GM04504 (cell line): ENCODE measurements around the gene ACSL1.
"Not testable (repeated sequence)": the region's sequence is repeated elsewhere in the genome, so short reads cannot be mapped to it uniquely, and the experiment has no call there.

Experiments
- DNase-seq: peaks from one replicate; pipeline ENCODE4 v3.0.0-alpha.2; 2012; ENCODE audit warnings: low read depth

The ACSL1 gene

GRCh38 chr4:184790826-184791225 is 34.9 kb downstream of the ACSL1 start:
- no peak for DNase-seq

DNA sequence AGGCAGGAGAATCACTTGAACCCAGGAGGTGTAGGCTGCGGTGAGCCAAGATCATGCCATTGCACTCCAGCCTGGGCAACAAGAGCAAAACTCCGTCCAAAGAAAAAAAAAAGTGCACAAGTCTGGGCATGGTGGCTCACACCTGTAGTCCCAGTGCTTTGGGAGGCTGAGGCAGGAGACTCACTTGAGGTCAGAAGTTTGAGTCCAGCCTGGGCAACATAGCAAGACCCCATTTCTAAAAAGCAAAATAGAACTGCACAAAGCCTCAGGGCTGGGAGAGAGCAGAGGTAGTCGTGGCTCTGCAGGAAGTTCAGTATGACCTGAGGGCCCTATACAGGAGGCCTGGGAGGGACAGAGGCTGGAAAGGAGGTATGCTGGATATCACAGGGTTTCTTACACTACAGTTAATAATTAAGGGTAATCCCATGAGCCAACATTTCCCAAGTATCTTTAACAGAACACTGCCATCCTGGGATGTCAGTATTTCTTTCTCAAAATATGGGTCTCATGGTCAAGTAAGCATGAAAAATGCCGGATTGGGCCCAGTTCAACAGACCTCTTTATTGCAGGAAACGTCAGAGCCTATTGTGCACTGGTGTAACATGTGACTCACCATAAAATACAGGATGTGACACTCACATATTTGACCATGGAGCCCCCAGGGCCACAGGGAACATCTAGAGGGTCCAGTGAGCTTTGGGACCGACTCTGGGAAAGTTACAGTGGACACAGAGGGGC is 37.8 kb downstream of the ACSL1 start:
- no peak for DNase-seq

DNA sequence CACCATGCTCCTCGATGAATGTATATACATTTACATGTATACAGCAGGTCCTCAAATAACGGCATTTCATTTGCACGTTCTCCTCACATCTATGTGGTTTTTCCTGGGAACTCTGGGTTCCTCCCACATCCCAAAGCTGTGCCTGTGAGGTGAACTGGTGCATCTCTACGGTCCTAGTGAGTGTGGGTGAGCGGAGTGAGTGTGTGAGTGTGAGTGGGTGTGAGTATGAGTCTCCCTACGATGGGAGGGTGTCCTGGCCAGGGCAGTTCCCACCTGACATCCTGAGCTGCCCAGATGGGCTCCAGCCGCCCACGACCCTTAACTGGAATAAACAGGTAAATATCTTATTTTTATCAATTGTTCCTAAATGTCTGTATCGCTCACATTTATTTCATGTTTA is 40.0 kb downstream of the ACSL1 start:
- no peak for DNase-seq

DNA sequence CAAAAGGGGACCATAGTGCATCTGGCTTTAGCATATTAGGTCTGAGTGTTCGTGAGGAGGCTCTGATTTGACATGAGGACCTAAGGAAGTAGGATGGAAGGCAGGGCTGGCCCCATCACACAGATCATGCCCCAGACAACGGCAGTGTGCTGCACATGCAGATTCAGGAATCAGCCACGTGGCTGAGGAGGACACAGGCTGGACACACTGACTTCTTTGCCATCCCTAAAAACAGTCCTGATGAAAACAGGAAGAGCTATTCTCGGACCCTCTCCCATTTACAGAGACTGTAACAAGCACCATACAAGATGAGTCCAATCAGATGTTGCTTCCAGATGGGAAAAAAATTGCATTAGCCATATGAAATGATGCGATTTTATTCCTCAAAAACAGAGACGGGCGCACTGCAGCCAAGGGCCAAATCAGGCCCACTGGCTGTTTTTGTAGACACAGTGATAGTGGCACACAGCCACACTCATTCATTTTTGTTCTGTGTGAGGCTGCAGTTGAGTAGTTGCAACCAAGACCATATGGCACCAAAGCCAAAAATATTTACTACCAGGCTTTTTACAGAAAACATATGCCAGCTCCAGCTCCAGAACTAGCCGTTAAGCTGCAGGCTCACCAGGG is 41.0 kb downstream of the ACSL1 start:
- DNase-seq, result no peak

- no peak for DNase-seq
These were observed 42.9 kb downstream of the ACSL1 start for GRCh38 chr4:184782731-184783373.

- not testable (repeated sequence) for DNase-seq
These were observed 46.6 kb downstream of the ACSL1 start for GRCh38 chr4:184779160-184779559.

- DNase-seq, result no peak
These were observed 47.4 kb downstream of the ACSL1 start for GRCh38 chr4:184778325-184778724.

DNA sequence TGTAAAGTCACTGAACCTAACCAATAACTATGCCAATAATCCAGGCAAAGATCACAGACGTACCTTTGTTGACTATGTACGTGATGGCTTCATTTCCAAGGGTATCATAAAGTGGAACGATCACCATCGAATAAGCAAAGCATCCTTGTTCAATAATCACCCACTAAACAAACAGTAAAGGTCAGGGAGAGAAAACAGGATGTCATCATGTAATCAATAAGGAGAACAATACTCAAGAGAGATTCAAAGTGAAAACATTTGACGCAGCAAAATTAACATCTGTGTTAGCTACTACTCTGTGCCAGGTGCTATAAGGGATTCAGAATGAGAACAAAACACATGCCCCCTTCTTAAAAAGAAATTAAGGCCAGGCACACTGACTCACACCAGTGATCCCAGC is 48.9 kb downstream of the ACSL1 start:
- no peak for DNase-seq

GRCh38 chr4:184775854-184776555 is 49.8 kb downstream of the ACSL1 start:
- DNase-seq, result no peak

DNA sequence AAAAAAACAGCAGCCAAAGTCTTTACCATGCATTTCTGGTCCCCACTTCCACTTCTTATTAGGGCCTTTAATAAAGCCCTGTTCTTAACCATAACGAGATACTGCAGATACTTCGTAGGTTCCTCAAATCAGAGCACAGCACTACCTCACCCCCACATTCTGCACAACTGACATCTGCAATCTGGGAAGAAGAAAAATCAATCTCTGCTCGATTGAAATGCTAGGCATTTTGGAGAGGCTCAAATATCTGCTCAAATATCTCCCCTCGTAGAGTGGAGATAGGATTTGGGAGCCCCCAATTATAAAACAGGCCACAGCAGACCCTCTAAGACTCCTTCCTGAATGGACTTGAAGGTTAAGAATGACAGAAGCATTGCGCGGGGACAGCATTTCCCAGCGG is 51.6 kb downstream of the ACSL1 start:
- no peak for DNase-seq

GRCh38 chr4:184771416-184771815 is 54.4 kb downstream of the ACSL1 start:
- no peak for DNase-seq

DNA sequence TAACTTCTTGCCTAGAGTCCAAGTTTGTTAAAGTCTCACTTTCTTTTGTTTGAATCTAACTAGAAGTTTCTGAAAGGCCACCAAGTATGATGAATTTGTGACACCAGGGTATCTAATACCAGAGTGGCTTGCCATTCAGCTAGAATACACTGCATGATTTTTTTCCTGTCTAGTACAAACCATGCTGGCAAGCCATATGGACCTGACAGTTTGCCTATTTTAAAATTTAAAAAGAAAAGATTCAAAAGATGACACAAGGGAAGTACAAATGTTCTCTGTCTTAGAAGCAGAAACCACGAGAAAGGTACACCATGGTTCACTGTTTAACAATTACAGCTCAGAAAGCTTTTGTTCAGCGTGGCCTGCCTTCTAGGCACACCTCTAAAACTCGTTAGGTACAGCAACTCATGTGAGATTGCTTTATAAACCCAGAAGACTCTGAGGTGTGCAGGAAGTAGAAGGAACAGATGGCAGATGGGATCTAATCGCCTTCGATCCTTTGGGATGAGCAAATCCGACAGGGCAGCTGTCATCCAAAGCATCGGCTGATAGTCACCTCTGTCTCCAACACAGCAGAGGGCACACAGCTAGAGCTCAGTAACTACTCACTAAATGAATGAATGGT is 56.5 kb downstream of the ACSL1 start:
- no peak for DNase-seq

- no peak for DNase-seq
These were observed 57.5 kb downstream of the ACSL1 start for GRCh38 chr4:184768296-184768695.

DNA sequence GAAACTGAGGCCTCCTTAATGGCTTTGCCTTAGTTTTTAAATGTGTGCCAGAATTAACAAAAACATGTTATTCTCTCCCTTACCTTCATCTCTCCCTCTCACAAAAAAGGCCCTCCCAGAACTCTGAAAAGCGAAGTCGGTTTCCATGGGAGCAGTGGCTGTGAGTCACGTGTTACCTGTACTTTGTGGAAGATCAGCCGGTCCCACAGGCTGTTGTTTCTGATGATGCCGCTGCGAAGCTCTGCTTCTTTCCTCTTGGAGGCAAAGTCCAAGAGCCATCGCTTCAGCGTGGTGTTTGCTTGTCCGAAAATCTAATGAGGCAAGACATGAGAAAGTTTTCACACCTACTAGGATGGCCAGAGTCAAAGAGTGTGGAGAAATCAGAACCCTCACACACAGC is 59.3 kb downstream of the ACSL1 start:
- DNase-seq, result no peak

DNA sequence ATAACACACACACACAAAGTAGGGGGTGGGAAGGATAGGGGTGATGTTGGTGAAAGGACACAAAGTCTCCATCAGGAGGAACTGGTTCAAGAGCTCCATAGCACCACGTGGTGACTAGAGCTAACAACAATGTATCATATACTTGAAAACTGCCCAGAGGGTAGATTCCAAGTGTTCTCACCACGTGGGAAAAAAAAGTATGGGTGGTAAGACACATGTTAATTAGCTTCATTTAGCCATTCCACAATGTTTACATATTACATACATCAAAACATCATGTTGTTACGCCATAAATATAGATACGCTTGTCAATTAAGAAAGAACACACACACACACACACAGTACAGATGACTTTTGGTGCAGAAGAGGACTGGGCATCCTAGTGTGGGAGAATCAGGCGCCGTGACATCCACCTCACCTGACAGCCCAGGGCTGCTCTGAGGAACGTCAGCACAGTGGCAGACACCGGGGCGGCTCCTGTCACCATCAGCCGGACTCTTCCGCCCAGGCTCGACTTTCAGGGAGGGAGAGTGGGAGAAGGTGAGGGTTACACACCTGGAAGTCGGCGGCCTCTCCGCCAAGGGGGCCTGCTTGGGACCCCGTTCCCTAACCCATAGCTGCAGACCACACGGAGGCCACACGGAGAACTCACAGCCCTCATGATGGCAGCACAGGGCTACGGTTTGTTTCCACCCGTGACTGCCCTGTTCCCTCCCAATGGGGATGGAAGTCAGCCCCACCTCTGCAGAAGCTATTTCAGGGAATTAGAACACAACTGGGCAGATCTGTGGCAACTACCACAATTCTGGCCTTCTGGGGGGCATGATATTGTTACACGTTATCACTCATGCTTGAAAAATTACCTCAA is 60.1 kb downstream of the ACSL1 start:
- DNase-seq, result no peak

GRCh38 chr4:184764601-184765000 is 61.2 kb downstream of the ACSL1 start:
- no peak for DNase-seq

DNA sequence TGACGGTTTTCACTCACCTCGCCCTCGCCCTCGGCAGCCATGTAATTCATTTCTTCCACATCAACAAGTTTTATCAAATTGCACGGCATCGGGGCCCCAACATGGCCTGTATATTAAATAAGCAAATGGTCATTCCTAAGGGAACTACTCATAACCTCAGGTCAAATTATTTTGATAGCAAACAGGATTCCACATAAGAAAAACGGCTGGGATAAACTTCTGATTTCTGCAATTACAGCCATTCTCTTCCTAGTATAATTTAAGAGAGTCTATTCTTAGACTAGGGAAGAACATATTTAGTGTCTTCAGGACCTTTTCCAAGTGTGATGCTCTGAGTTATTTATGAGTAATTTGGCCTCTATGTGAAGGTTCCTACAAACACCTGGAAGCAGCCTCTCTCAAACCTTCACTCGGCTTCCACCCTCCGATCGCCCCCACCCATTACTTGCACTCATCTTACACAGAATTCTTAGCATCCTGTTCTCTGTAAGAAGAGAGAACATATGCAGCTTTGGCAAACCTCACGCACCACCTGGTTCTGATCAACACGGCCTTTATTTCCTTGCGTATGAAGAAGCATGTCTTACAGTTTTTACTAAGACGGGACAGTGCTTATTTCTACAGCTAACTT is 62.5 kb downstream of the ACSL1 start:
- peak; percentile 35 for DNase-seq

GRCh38 chr4:184762100-184762499 is 63.7 kb downstream of the ACSL1 start:
- no peak for DNase-seq

GRCh38 chr4:184760681-184761080 is 65.1 kb downstream of the ACSL1 start:
- no peak for DNase-seq

- no peak for DNase-seq
These were observed 68.0 kb downstream of the ACSL1 start for GRCh38 chr4:184757810-184758209.

DNA sequence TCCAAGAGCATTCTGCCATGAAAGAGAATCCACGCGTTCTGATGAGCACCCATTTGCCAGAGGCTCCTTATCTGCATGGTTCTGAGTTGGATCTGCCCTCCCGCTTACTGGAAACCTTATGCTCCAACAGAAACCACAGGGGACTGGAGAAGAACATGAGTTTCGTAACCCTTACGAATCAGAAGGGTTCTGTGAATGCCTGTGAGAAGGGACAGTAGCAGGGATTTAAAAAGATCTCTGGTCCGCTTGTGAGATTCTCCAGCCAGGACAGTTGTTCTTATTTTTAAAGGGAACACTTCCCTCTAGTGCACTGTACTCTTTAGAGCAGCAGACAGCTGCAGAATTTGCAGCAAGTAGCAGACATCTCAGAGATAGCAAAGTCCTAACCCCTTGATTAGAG is 69.4 kb downstream of the ACSL1 start:
- no peak for DNase-seq
